NCI-H524 treated with DMSO at 0.1 percent for 48 hours (cell line): ENCODE measurements around the gene PLXNC1.

Source experiments
- DNase-seq: peaks from one replicate; lab custom pipeline; 2025; lab: John Stamatoyannopoulos, UW

Gene PLXNC1

GRCh38 chr12:94264736-94265485 is 116.5 kb downstream of the PLXNC1 start:
- no peak for DNase-seq

- DNase-seq = no peak
These were observed 117.2 kb downstream of the PLXNC1 start for GRCh38 chr12:94265539-94265938.

- DNase-seq = no peak
These were observed 117.8 kb downstream of the PLXNC1 start for GRCh38 chr12:94265966-94266745.

GRCh38 chr12:94266796-94267536 is 118.6 kb downstream of the PLXNC1 start:
- DNase-seq = no peak

GRCh38 chr12:94267537-94267872 is 119.1 kb downstream of the PLXNC1 start:
- DNase-seq = no peak

GRCh38 chr12:94267921-94268471 is 119.6 kb downstream of the PLXNC1 start:
- no peak for DNase-seq

- no peak for DNase-seq
These were observed 121.1 kb downstream of the PLXNC1 start for GRCh38 chr12:94269316-94269999.

- DNase-seq = no peak
These were observed 123.0 kb downstream of the PLXNC1 start for GRCh38 chr12:94271351-94271750.

GRCh38 chr12:94272280-94272679 is 123.9 kb downstream of the PLXNC1 start:
- DNase-seq = no peak

GRCh38 chr12:94273272-94273671 is 124.9 kb downstream of the PLXNC1 start:
- no peak for DNase-seq

- DNase-seq = no peak
These were observed 128.3 kb downstream of the PLXNC1 start for GRCh38 chr12:94276725-94277124.

- DNase-seq = no peak
These were observed 129.1 kb downstream of the PLXNC1 start for GRCh38 chr12:94277426-94278000.

GRCh38 chr12:94280063-94280462 is 131.7 kb downstream of the PLXNC1 start:
- no peak for DNase-seq

GRCh38 chr12:94282675-94283074 is 134.3 kb downstream of the PLXNC1 start:
- DNase-seq = no peak

- no peak for DNase-seq
These were observed 135.7 kb downstream of the PLXNC1 start for GRCh38 chr12:94284046-94284445.

- DNase-seq = no peak
These were observed 136.5 kb downstream of the PLXNC1 start for GRCh38 chr12:94284859-94285258.

GRCh38 chr12:94285943-94286582 is 137.7 kb downstream of the PLXNC1 start:
- no peak for DNase-seq

GRCh38 chr12:94286583-94287244 is 138.3 kb downstream of the PLXNC1 start:
- DNase-seq = no peak

GRCh38 chr12:94287245-94287628 is 138.9 kb downstream of the PLXNC1 start:
- DNase-seq = no peak

- DNase-seq = no peak
These were observed 141.3 kb downstream of the PLXNC1 start for GRCh38 chr12:94289461-94290312.
